LNCaP clone FGC (cell line): ENCODE data around the gene ADD3.

Experiments used
- DNase-seq: peaks from one replicate; pipeline ENCODE4 v3.0.0-alpha.2; 2011; ENCODE audit warnings: low read depth
- H3K4me3 ChIP-seq: 2 replicates; pipeline ENCODE4 v1.5.1; 2011; ENCODE audit warnings: mild to moderate bottlenecking, low read depth, low read length, control low read depth
- TF ChIP-seq, protein P1 (sequence below): IDR thresholded peaks from 2 replicates; pipeline ENCODE4 v1.5.1; 2012; ENCODE audit warnings: mild to moderate bottlenecking; ENCODE audit not compliant: control insufficient read depth, insufficient read depth; ENCODE audit errors: extremely low read depth

The ADD3 gene

DNA sequence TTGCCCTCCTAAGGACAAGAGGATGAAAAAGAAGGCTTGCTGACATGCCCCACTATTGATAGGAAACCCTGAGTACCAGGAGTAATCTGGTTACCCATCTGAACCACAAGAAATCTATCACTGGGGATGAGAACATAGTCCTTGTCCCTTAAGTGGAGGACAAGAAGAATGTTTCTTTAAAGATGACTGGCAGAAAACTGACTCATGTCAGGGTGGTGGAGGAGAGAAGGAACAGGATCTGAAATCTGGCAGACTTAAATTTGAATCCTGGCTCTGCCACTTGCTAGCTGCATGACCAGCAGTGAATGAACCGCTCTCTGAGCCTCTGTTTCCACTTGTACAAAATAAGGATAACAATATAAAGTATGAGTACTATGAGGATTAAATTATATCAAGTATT lies 45.5 kb upstream of the ADD3 start:
- no peak overlapping the region for H3K4me3 ChIP-seq
- TF ChIP-seq, protein P1, sequence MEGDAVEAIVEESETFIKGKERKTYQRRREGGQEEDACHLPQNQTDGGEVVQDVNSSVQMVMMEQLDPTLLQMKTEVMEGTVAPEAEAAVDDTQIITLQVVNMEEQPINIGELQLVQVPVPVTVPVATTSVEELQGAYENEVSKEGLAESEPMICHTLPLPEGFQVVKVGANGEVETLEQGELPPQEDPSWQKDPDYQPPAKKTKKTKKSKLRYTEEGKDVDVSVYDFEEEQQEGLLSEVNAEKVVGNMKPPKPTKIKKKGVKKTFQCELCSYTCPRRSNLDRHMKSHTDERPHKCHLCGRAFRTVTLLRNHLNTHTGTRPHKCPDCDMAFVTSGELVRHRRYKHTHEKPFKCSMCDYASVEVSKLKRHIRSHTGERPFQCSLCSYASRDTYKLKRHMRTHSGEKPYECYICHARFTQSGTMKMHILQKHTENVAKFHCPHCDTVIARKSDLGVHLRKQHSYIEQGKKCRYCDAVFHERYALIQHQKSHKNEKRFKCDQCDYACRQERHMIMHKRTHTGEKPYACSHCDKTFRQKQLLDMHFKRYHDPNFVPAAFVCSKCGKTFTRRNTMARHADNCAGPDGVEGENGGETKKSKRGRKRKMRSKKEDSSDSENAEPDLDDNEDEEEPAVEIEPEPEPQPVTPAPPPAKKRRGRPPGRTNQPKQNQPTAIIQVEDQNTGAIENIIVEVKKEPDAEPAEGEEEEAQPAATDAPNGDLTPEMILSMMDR, result no peak
- DNase-seq, result no peak

DNA sequence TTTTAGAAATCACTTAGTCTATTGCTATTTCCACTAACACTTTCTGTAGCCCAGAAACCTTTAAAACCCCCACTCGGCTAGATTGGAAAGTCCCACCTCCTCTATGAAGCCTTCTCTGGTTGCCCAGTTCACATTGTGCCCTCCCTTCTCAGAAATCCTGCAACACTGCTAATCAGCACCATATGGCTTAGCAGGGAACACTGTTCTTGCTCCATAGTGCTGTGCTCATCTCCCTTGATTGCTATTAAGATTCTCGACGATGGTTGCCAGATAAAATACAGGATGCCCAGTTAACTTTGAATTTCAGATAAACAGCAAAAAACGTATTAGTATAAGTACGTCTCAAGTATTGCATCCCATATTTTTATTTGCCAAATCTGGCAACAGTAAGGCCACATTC lies 44.3 kb upstream of the ADD3 start:
- no peak overlapping the region for H3K4me3 ChIP-seq
- DNase-seq, result no peak
- TF ChIP-seq, protein P1, result no peak

DNA sequence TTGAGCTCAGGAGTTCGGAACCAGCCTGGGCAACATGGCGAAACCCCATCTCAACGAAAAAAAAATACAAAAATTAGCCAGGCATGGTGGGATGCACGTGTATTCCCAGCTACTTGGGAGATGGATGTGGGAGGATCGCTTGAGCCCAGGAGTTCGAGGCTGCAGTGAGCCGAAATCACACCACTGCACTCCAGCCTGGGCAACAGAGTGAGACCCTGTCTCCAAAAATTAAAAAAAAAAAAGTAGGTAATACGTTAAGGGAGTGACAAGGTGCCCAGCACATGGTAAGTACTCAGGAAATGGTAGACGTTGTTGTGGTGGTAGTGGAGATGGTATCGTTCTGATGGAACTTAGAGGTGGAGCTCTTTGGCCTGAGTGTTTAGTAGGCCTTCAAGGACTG lies 43.5 kb upstream of the ADD3 start:
- no peak overlapping the region for H3K4me3 ChIP-seq
- DNase-seq, result no peak
- TF ChIP-seq, protein P1, result no peak

DNA sequence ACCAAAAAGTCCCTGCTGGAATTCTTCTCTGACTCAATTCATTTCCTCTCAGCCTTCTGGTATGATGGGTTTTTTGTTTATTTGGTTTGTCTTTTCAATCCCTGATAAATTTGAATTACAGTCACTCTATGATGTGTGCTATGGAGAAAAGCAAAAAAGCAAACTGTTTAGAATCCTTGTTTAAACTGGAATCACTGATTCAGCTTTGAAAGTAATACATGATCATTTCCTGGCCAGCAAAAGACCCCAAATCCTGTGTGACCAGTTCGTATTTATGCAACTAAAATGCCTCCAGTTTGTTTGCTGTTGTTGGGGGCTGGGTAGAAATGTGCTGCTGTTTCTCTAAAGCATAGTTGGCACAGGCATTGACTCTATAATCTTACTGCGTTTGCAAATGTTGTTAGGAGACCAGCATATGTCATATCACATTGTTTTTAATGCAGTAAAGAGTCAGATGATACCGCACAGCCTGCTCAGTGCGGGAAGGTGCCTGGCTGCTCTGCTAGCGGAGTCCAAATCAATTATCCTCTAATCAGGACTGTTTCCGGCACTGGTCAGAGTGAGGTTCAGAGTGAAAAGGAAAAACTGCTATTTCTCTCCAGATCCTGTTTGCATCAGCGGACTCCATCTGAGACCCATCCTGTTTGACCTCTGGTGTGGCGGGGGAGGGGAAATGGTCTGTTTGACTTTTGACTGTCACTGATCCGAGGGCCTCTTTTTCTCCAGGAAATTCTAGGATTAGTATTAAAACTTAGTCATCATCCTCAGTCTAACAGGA lies 40.6 kb upstream of the ADD3 start:
- no peak overlapping the region for H3K4me3 ChIP-seq
- TF ChIP-seq, protein P1, result no peak
- no peak for DNase-seq

DNA sequence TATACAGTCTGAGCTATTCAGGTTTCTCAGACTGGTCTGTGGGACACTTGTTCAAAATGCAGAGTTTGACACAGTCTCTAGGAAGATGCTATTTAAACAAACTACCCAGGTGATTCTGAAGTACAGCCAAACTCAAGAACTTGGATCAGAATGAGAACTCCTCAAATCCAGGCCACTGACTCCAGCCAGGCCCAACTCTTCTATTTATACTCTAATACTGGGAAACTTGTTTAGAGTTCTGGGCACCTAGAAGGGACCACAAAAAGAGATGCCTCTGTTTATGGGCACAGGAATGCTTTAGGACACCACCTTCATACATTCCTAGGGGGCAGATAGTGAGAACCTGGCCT lies 40.1 kb upstream of the ADD3 start:
- peak; percentile 52 for DNase-seq
- TF ChIP-seq, protein P1, result no peak
- H3K4me3 ChIP-seq, result no peak overlapping the region

DNA sequence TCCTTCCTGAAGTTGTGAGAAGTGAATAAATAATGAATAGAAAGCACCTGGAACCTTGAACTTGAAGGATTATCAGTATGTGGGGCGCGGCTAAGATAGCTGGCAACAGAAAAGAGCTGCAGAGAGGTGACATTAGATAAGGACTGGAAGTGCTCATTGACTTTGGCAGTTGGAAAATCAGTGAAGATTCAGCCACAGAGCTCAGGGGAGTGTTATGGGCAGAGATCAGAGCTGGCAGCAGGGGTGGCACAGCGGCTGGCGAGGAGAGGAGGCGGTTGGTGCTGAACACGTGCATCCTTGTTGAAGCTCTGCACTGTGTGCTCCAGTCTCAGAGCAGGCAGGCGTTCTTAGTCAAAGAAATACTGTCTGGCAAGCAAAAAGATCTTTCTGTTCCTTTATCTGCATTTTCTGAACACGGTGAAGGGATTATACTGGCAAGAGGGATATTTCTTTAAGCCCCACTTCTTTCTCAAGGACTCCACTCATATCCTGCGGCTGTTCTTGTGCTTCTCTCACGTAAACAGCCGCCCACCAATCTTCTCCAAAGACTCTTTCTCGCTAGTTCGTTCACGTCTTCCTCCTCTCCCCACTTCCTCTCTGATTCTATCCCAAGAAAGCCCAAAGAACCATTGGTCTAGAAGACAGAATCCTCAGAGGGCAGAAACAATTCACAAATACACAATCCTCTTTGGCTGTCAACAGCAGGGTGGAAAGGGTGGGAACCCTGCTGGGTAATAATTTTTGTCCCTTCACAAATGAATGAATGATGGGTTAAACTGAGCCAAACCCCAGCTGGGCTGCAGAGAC lies 38.6 kb upstream of the ADD3 start:
- TF ChIP-seq, protein P1, result no peak
- DNase-seq, result no peak
- H3K4me3 ChIP-seq, result no peak overlapping the region

DNA sequence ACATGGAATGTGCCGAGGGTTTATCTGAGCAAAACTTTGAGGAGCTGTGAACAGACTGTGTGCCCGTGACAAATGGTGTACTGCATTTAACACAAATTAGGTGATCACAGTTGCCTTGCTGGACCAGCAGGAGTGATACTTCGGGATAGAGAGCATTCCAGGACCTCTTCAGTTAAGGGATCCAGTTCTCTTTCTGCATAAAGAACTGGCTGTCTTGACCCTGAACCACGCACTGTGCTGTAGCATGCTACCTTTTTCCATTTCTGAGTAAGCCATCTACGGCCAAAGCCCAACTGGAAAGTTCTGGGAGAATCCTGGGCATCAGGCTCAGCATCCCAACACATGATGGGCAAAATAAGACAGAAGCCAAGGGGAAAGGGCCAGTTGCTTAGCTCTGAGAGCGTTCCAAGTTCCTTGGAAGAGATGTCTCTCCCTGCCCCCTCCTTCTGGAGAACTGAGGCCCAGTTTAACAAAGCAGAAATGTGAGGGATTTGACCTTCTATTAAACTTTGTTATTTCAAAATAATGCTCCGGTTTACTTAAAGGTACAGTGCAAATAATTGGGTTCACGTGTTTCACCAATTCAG lies 37.9 kb upstream of the ADD3 start:
- TF ChIP-seq, protein P1, result no peak

More for the DNA sequence above, 37.9 kb upstream of the ADD3 start:
- DNase-seq, result no peak
- H3K4me3 ChIP-seq, result no peak overlapping the region
